Erythroblast (primary cell): Measurements from ENCODE around the gene AIG1.

Experiments used
- GATA1 ChIP-seq: IDR thresholded peaks from 2 replicates; pipeline ENCODE4 v1.6.1; 2011; ENCODE audit warnings: low read depth, mild to moderate bottlenecking, control low read depth, low read length, moderate library complexity
- POLR2A ChIP-seq: IDR thresholded peaks from 2 replicates; pipeline ENCODE4 v1.6.1; 2011; ENCODE audit warnings: mild to moderate bottlenecking, low read length

GRCh38 chr6:143213859-143214376 is 153.2 kb downstream of the AIG1 start:
- TF ChIP-seq POLR2A, result no peak
- no peak for TF ChIP-seq GATA1
